MCF 10A (cell line): ENCODE measurements around the gene VOPP1. TPM values are rescaled to one million over a fixed set of nuclear protein-coding genes. Genes with fewer than 3 reads are reported as not detected.

Experiments
- BruUV-seq: library from RNA; stranded (reverse); fragments of 400-500 nt; replicated peaks from 2 replicates; lab custom pipeline; 2021; lab: Mats Ljungman, UMichigan
- CTCF ChIA-PET: fragments of 300-600 bp; sonication (Branson Sonifier 250); formaldehyde crosslinking; extraction: SDS; loops from one replicate; lab custom pipeline; 2021; ENCODE audit warnings: antibody characterized with exemption, inconsistent platforms; lab: Yijun Ruan, JAX
- POLR2A ChIA-PET: fragments of 300-600, 350-650 bp; sonication (Branson Sonifier 250); formaldehyde crosslinking; extraction: SDS; loops from one replicate; lab custom pipeline; 2020; ENCODE audit warnings: antibody characterized with exemption, inconsistent platforms; lab: Yijun Ruan, JAX
- DNase-seq: peaks from one replicate; pipeline ENCODE4 v3.0.0-alpha.2; 2018; ENCODE audit not compliant: unreplicated experiment
- H3K27ac Mint-ChIP-seq: one replicate; pipeline ENCODE4 v1.8.0; 2022; ENCODE audit warnings: mild to moderate bottlenecking, low read depth, mixed read lengths; ENCODE audit not compliant: unreplicated experiment
- H3K27me3 Mint-ChIP-seq: one replicate; pipeline ENCODE4 v1.8.0; 2022; ENCODE audit warnings: mixed read lengths; ENCODE audit not compliant: insufficient read depth, unreplicated experiment
- H3K36me3 Mint-ChIP-seq: one replicate; pipeline ENCODE4 v1.8.0; 2022; ENCODE audit warnings: mild to moderate bottlenecking, moderate library complexity, mixed read lengths; ENCODE audit not compliant: insufficient read depth, unreplicated experiment
- H3K4me1 Mint-ChIP-seq: one replicate; pipeline ENCODE4 v1.8.0; 2022; ENCODE audit warnings: mixed read lengths; ENCODE audit not compliant: insufficient read depth, unreplicated experiment
- H3K4me3 Mint-ChIP-seq: one replicate; pipeline ENCODE4 v1.8.0; 2022; ENCODE audit warnings: mild to moderate bottlenecking, moderate library complexity, mixed read lengths; ENCODE audit not compliant: unreplicated experiment
- H3K9me3 Mint-ChIP-seq: one replicate; pipeline ENCODE4 v1.8.0; 2022; ENCODE audit warnings: mixed read lengths; ENCODE audit not compliant: unreplicated experiment
- intact Hi-C: fragments of 100-400 bp; cut with micrococcal nuclease; formaldehyde crosslinking; loops from 2 replicates; pipeline ENCODE4 v1.14.1; 2022
- total RNA-seq: library from RNA; stranded (reverse); gene quantifications from 2 replicates; pipeline ENCODE4 v1.2.3, GENCODE V29; 2022
- TF ChIP-seq, protein P1 (sequence below): fragments of 200-600 bp; IDR thresholded peaks from one replicate; pipeline ENCODE4 v1.8.0; 2022; ENCODE audit warnings: antibody characterized with exemption, mild to moderate bottlenecking; ENCODE audit not compliant: unreplicated experiment

Gene VOPP1
- total RNA-seq, 1 experiment from 2014 or later: 29.2 TPM

DNA sequence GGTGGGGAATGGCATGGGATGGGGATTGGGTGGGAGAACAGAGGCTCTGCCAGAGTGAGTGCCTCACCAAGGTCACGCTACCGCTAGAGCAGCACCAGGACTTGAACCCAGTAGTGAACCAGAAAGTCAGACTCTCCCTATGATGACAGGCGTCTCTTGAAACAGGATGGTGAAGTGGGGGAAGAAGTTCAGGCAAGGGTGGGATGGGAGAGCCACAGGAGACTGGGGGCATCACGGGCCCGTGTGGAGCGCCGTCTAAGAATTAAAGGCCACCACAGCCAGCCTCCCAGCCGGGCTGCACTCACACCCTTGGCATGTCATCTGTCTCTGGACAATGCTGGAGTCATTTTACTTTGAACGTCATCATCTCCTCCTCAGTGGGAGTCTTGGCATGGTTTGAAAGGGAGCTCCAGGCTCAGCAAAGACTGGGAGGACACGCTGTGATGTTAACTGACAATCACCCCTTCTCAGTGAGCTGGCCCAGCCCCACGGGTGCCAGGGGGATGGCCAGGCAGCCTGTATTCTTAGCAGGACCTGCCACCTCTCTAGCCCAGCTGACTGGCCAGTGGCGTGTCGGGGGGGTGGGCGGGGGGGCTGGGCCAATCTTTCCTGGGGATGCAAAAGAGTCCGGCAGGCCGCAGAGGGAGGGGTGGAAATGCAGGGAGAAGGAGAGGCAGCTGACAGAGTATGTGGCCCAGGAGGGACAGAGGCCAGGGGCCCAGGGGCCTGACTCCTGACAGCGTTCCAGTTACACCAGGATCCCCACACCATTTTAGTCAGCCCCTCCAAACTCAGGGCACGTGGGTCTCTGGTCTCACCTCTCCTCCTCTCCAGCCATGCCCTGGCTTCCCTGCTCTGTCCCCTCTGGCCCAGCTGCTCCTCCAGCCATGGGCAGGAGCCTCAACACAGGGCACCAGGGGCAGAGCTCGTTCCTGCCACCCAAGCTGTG lies 96.2 kb downstream of the VOPP1 start:
- DNase-seq: no peak
- Mint-ChIP-seq H3K9me3 (no peaks in the 10 kb centered on the region), H3K27ac (no peak overlapping the region), H3K4me3 (no peak overlapping the region), H3K4me1 (peaks cover 10% of the 10 kb centered on the region), H3K27me3 (no peaks in the 10 kb centered on the region), H3K36me3 (peaks cover 28% of the 10 kb centered on the region)
- ChIA-PET CTCF (no interaction called here), POLR2A (no interaction called here)
- TF ChIP-seq, protein P1, sequence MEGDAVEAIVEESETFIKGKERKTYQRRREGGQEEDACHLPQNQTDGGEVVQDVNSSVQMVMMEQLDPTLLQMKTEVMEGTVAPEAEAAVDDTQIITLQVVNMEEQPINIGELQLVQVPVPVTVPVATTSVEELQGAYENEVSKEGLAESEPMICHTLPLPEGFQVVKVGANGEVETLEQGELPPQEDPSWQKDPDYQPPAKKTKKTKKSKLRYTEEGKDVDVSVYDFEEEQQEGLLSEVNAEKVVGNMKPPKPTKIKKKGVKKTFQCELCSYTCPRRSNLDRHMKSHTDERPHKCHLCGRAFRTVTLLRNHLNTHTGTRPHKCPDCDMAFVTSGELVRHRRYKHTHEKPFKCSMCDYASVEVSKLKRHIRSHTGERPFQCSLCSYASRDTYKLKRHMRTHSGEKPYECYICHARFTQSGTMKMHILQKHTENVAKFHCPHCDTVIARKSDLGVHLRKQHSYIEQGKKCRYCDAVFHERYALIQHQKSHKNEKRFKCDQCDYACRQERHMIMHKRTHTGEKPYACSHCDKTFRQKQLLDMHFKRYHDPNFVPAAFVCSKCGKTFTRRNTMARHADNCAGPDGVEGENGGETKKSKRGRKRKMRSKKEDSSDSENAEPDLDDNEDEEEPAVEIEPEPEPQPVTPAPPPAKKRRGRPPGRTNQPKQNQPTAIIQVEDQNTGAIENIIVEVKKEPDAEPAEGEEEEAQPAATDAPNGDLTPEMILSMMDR: no peak
- intact Hi-C loops: no loop called here
- BruUV-seq: no TSS peak

DNA sequence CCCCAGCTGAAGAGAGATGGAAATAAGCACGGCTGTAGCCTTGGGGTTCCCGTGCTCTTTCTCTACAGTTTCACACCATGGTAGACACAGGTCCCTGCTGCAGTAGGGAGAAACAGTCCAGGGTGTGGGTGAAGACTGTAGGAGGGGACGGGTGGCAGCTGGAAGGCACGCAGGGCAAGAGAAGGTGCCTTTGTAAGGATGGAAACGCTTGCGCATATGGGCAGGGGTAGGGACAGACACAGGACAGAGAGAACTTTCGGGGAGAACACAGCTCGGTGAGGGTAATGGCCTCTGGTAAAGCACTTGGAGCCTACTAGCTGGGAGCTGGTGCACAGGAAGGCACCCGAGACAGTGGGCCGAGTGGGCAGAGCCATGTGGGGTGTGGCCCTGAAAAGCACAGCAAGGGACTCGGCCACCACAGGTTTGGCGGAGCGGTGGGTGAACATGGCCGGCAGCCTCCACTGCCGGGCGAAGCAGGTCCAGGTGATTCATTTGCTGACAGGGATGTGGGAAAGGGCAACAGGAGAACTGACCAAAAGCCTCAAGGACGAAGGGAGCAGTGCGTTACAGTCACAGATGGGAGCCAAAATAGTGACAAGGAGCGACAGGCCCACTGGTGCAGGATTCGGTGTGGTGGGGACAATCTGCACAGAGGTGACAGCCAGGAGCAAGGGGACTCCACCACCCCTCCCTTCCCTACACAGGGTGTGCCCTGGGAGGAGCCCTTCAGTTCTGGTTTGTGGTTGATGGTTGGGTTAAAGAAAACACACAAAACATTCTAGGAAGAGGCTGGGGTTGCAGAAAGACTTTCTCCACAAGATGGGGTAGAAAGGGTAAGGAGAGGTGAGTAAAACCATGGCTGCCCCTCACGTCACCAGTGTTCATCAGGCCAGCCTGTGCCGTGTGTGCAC lies 97.1 kb downstream of the VOPP1 start:
- no peak for DNase-seq
- POLR2A ChIA-PET: no interaction called here
- BruUV-seq: no TSS peak
- peaks cover 10% of the 10 kb centered on the region for H3K4me1 Mint-ChIP-seq
- CTCF ChIA-PET: interaction anchor here (0.6 kb wide), 1 partner anchor 683 kb away, joined by 4 read pairs; no protein-coding TSS in a partner anchor
- TF ChIP-seq, protein P1: no peak
- intact Hi-C loops: no loop called here
- H3K27me3 Mint-ChIP-seq: no peaks in the 10 kb centered on the region
- no peaks in the 10 kb centered on the region for H3K9me3 Mint-ChIP-seq
- peaks cover 25% of the 10 kb centered on the region for H3K36me3 Mint-ChIP-seq
- H3K4me3 Mint-ChIP-seq: no peak overlapping the region
- H3K27ac Mint-ChIP-seq: no peak overlapping the region

DNA sequence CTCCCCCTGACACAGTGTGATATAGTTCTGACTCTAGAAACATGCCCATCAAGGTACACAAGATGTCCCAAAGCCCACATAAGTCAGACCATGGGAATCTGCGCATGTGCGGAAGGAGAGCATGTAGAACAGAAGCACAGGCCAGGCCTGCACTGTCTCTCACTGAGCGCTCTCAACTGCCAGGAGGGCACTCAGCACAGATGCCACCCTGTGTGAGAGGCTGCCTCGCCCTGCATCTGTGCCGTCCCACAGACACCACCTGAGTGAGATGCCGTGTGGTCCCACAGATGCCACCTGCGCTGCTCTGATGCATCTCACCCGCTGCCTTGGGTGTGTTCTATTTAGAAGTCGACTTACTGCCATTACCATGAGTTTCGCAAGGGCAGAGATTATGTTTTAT lies 98.4 kb downstream of the VOPP1 start:
- intact Hi-C loops: no loop called here
- Mint-ChIP-seq H3K4me1 (peaks cover 10% of the 10 kb centered on the region), H3K27ac (no peak overlapping the region), H3K9me3 (no peaks in the 10 kb centered on the region), H3K4me3 (no peak overlapping the region), H3K27me3 (no peaks in the 10 kb centered on the region), H3K36me3 (peaks cover 22% of the 10 kb centered on the region)
- ChIA-PET CTCF (no interaction called here), POLR2A (no interaction called here)
- BruUV-seq: no TSS peak
- no peak for DNase-seq
- TF ChIP-seq, protein P1: no peak
